ENCODE results near the gene GSDMA.

Gene GSDMA

GRCh38 chr17:39962642-39963220, at the start of gene GSDMA:
GSDMA (plus strand) TSS chr17:39963004; CDS start chr17:39965688, 2,684 bp downstream.
- Histone ChIP-seq H3K36me3 (ENCODE audit: insufficient read depth, low read depth, low read length) (no peaks in the 10 kb centered on the region), H3K4me1 (ENCODE audit: insufficient read depth, low read length) (no peaks in the 10 kb centered on the region), H3K9ac (ENCODE audit: low read depth, low read length) (no peak within 1 kb of the TSS), H3K27ac (ENCODE audit: low read length) (no peak within 1 kb of the TSS), H3K9me3 (ENCODE audit: insufficient read depth, low read depth, low read length) (no peaks in the 10 kb centered on the region), H3K27me3 (ENCODE audit: insufficient read depth, low read length) (no peaks in the 10 kb centered on the region), H3K4me3 (ENCODE audit: low read length) (no peak within 1 kb of the TSS)

GRCh38 chr17:39913989-39914388, 48.8 kb upstream of the GSDMA start:
- Histone ChIP-seq H3K9me3 (ENCODE audit: insufficient read depth, low read depth, low read length) (no peaks in the 10 kb centered on the region), H3K4me1 (ENCODE audit: insufficient read depth, low read length) (no peaks in the 10 kb centered on the region), H3K4me3 (ENCODE audit: low read length) (no peak overlapping the region), H3K27ac (ENCODE audit: low read length) (no peak overlapping the region), H3K36me3 (ENCODE audit: insufficient read depth, low read depth, low read length) (no peaks in the 10 kb centered on the region), H3K9ac (ENCODE audit: low read depth, low read length) (no peak overlapping the region), H3K27me3 (ENCODE audit: insufficient read depth, low read length) (no peaks in the 10 kb centered on the region)

GRCh38 chr17:39915559-39915958, 47.2 kb upstream of the GSDMA start:
- no peaks in the 10 kb centered on the region for H3K27me3 ChIP-seq (ENCODE audit: insufficient read depth, low read length)

GRCh38 chr17:39916918-39917317, 45.9 kb upstream of the GSDMA start:
- H3K9ac ChIP-seq (ENCODE audit: low read depth, low read length): no peak overlapping the region
- H3K4me3 ChIP-seq (ENCODE audit: low read length): no peak overlapping the region
- no peaks in the 10 kb centered on the region for H3K4me1 ChIP-seq (ENCODE audit: insufficient read depth, low read length)
- no peaks in the 10 kb centered on the region for H3K9me3 ChIP-seq (ENCODE audit: insufficient read depth, low read depth, low read length)
- peaks cover 23% of the 10 kb centered on the region for H3K36me3 ChIP-seq (ENCODE audit: insufficient read depth, low read depth, low read length)
- no peaks in the 10 kb centered on the region for H3K27me3 ChIP-seq (ENCODE audit: insufficient read depth, low read length)
- H3K27ac ChIP-seq (ENCODE audit: low read length): no peak overlapping the region

More at GRCh38 chr17:39915559-39915958, 47.2 kb upstream of the GSDMA start:
- Histone ChIP-seq H3K4me1 (ENCODE audit: insufficient read depth, low read length) (no peaks in the 10 kb centered on the region), H3K36me3 (ENCODE audit: insufficient read depth, low read depth, low read length) (peaks cover 10% of the 10 kb centered on the region; the same call in 1 of the 2 replicates), H3K9me3 (ENCODE audit: insufficient read depth, low read depth, low read length) (no peaks in the 10 kb centered on the region), H3K27ac (ENCODE audit: low read length) (no peak overlapping the region), H3K9ac (ENCODE audit: low read depth, low read length) (no peak overlapping the region), H3K4me3 (ENCODE audit: low read length) (no peak overlapping the region)

- Histone ChIP-seq H3K9ac (ENCODE audit: low read depth, low read length) (no peak overlapping the region), H3K4me1 (ENCODE audit: insufficient read depth, low read length) (no peaks in the 10 kb centered on the region), H3K9me3 (ENCODE audit: insufficient read depth, low read depth, low read length) (no peaks in the 10 kb centered on the region), H3K27me3 (ENCODE audit: insufficient read depth, low read length) (no peaks in the 10 kb centered on the region), H3K4me3 (ENCODE audit: low read length) (no peak overlapping the region), H3K36me3 (ENCODE audit: insufficient read depth, low read depth, low read length) (peaks cover 43% of the 10 kb centered on the region), H3K27ac (ENCODE audit: low read length) (no peak overlapping the region)
These were observed 43.6 kb upstream of the GSDMA start for GRCh38 chr17:39919087-39919683.

GRCh38 chr17:39920218-39921210, 42.3 kb upstream of the GSDMA start:
- peaks cover 43% of the 10 kb centered on the region for H3K36me3 ChIP-seq (ENCODE audit: insufficient read depth, low read depth, low read length)
- no peak overlapping the region for H3K27ac ChIP-seq (ENCODE audit: low read length)
- H3K9me3 ChIP-seq (ENCODE audit: insufficient read depth, low read depth, low read length): no peaks in the 10 kb centered on the region
- H3K4me3 ChIP-seq (ENCODE audit: low read length): no peak overlapping the region
- no peaks in the 10 kb centered on the region for H3K4me1 ChIP-seq (ENCODE audit: insufficient read depth, low read length)
- no peaks in the 10 kb centered on the region for H3K27me3 ChIP-seq (ENCODE audit: insufficient read depth, low read length)
- H3K9ac ChIP-seq (ENCODE audit: low read depth, low read length): no peak overlapping the region

GRCh38 chr17:39921323-39921722, 41.5 kb upstream of the GSDMA start:
- Histone ChIP-seq H3K9ac (ENCODE audit: low read depth, low read length) (no peak overlapping the region), H3K9me3 (ENCODE audit: insufficient read depth, low read depth, low read length) (no peaks in the 10 kb centered on the region), H3K36me3 (ENCODE audit: insufficient read depth, low read depth, low read length) (peaks cover 43% of the 10 kb centered on the region), H3K27ac (ENCODE audit: low read length) (no peak overlapping the region), H3K4me3 (ENCODE audit: low read length) (no peak overlapping the region), H3K27me3 (ENCODE audit: insufficient read depth, low read length) (no peaks in the 10 kb centered on the region), H3K4me1 (ENCODE audit: insufficient read depth, low read length) (no peaks in the 10 kb centered on the region)

GRCh38 chr17:39922006-39922405, 40.8 kb upstream of the GSDMA start:
- Histone ChIP-seq H3K27ac (ENCODE audit: low read length) (no peak overlapping the region), H3K4me1 (ENCODE audit: insufficient read depth, low read length) (no peaks in the 10 kb centered on the region), H3K9ac (ENCODE audit: low read depth, low read length) (no peak overlapping the region), H3K9me3 (ENCODE audit: insufficient read depth, low read depth, low read length) (no peaks in the 10 kb centered on the region), H3K27me3 (ENCODE audit: insufficient read depth, low read length) (no peaks in the 10 kb centered on the region), H3K4me3 (ENCODE audit: low read length) (no peak overlapping the region), H3K36me3 (ENCODE audit: insufficient read depth, low read depth, low read length) (peaks cover 43% of the 10 kb centered on the region)

GRCh38 chr17:39923230-39923629, 39.6 kb upstream of the GSDMA start:
- H3K36me3 ChIP-seq (ENCODE audit: insufficient read depth, low read depth, low read length): peaks cover 43% of the 10 kb centered on the region

GRCh38 chr17:39923836-39924690, 38.7 kb upstream of the GSDMA start:
- H3K27ac ChIP-seq (ENCODE audit: low read length): no peak overlapping the region
- H3K9me3 ChIP-seq (ENCODE audit: insufficient read depth, low read depth, low read length): no peaks in the 10 kb centered on the region
- no peaks in the 10 kb centered on the region for H3K27me3 ChIP-seq (ENCODE audit: insufficient read depth, low read length)
- peaks cover 43% of the 10 kb centered on the region for H3K36me3 ChIP-seq (ENCODE audit: insufficient read depth, low read depth, low read length)
- H3K9ac ChIP-seq (ENCODE audit: low read depth, low read length): 0 out of 2 replicates have a peak overlapping the region, but pooled peaks have one; percentile 4
- H3K4me1 ChIP-seq (ENCODE audit: insufficient read depth, low read length): peaks cover 4% of the 10 kb centered on the region; the same call in 1 of the 2 replicates
- no peak overlapping the region for H3K4me3 ChIP-seq (ENCODE audit: low read length)

More at GRCh38 chr17:39923230-39923629, 39.6 kb upstream of the GSDMA start:
- H3K4me1 ChIP-seq (ENCODE audit: insufficient read depth, low read length): no peaks in the 10 kb centered on the region; the same call in 1 of the 2 replicates
- H3K27ac ChIP-seq (ENCODE audit: low read length): no peak overlapping the region
- H3K4me3 ChIP-seq (ENCODE audit: low read length): no peak overlapping the region
- H3K9me3 ChIP-seq (ENCODE audit: insufficient read depth, low read depth, low read length): no peaks in the 10 kb centered on the region
- no peaks in the 10 kb centered on the region for H3K27me3 ChIP-seq (ENCODE audit: insufficient read depth, low read length)
- no peak overlapping the region for H3K9ac ChIP-seq (ENCODE audit: low read depth, low read length)

- Histone ChIP-seq H3K27me3 (ENCODE audit: insufficient read depth, low read length) (no peaks in the 10 kb centered on the region), H3K9ac (ENCODE audit: low read depth, low read length) (0 out of 2 replicates have a peak overlapping the region, but pooled peaks have one; percentile 4), H3K27ac (ENCODE audit: low read length) (no peak overlapping the region), H3K36me3 (ENCODE audit: insufficient read depth, low read depth, low read length) (peaks cover 39% of the 10 kb centered on the region), H3K4me1 (ENCODE audit: insufficient read depth, low read length) (peaks cover 4% of the 10 kb centered on the region; the same call in 1 of the 2 replicates), H3K4me3 (ENCODE audit: low read length) (no peak overlapping the region), H3K9me3 (ENCODE audit: insufficient read depth, low read depth, low read length) (no peaks in the 10 kb centered on the region)
These were observed 38.1 kb upstream of the GSDMA start for GRCh38 chr17:39924691-39925055.

Measured in iPS-20b (cell line).